ENCODE data around the gene NTRK2.

Gene NTRK2

GRCh38 chr9:85020791-85021190 lies 351.3 kb downstream of the NTRK2 start:
- TF ChIP-seq CTCF (IDR thresholded peaks at IDR 0.05; ENCODE audit: borderline replicate concordance, insufficient read depth, low read depth, low read length), result no peak
- no peak overlapping the region for H3K4me3 ChIP-seq (ENCODE audit: low read depth, low read length)

GRCh38 chr9:85021686-85022085 lies 352.2 kb downstream of the NTRK2 start:
- TF ChIP-seq CTCF (IDR thresholded peaks at IDR 0.05; ENCODE audit: borderline replicate concordance, insufficient read depth, low read depth, low read length), result no peak
- no peak overlapping the region for H3K4me3 ChIP-seq (ENCODE audit: low read depth, low read length)

- H3K4me3 ChIP-seq (ENCODE audit: low read depth, low read length), result no peak overlapping the region
- no peak for TF ChIP-seq CTCF (IDR thresholded peaks at IDR 0.05; ENCODE audit: borderline replicate concordance, insufficient read depth, low read depth, low read length)
These were observed 354.8 kb downstream of the NTRK2 start for GRCh38 chr9:85024374-85024773.

GRCh38 chr9:85025638-85026037 lies 356.1 kb downstream of the NTRK2 start:
- TF ChIP-seq CTCF (IDR thresholded peaks at IDR 0.05; ENCODE audit: borderline replicate concordance, insufficient read depth, low read depth, low read length), result no peak
- no peak overlapping the region for H3K4me3 ChIP-seq (ENCODE audit: low read depth, low read length)

GRCh38 chr9:85027870-85028269 lies 358.3 kb downstream of the NTRK2 start:
- H3K4me3 ChIP-seq (ENCODE audit: low read depth, low read length), result no peak overlapping the region
- TF ChIP-seq CTCF (IDR thresholded peaks at IDR 0.05; ENCODE audit: borderline replicate concordance, insufficient read depth, low read depth, low read length), result no peak

- TF ChIP-seq CTCF (IDR thresholded peaks at IDR 0.05; ENCODE audit: borderline replicate concordance, insufficient read depth, low read depth, low read length), result no peak
- H3K4me3 ChIP-seq (ENCODE audit: low read depth, low read length), result no peak overlapping the region
These were observed 360.8 kb downstream of the NTRK2 start for GRCh38 chr9:85030316-85030715.

GRCh38 chr9:85036496-85036895 lies 367.0 kb downstream of the NTRK2 start:
- no peak overlapping the region for H3K4me3 ChIP-seq (ENCODE audit: low read depth, low read length)
- no peak for TF ChIP-seq CTCF (IDR thresholded peaks at IDR 0.05; ENCODE audit: borderline replicate concordance, insufficient read depth, low read depth, low read length)

Measured in GM12875 (cell line).